Erythroblast (primary cell): ENCODE data around the gene CAMK1D.
A peak's percentile ranks its signal among the peaks of the same experiment; 100 is the strongest.

Experiments
- DNase-seq, 2 experiments: peaks; one replicate each; lab custom pipeline; 2025; lab: John Stamatoyannopoulos, UW
- GATA1 ChIP-seq: IDR thresholded peaks from 2 replicates; pipeline ENCODE4 v1.6.1; 2011; ENCODE audit warnings: low read depth, mild to moderate bottlenecking, control low read depth, low read length, moderate library complexity
- POLR2A ChIP-seq: IDR thresholded peaks from 2 replicates; pipeline ENCODE4 v1.6.1; 2011; ENCODE audit warnings: mild to moderate bottlenecking, low read length

The CAMK1D gene

DNA sequence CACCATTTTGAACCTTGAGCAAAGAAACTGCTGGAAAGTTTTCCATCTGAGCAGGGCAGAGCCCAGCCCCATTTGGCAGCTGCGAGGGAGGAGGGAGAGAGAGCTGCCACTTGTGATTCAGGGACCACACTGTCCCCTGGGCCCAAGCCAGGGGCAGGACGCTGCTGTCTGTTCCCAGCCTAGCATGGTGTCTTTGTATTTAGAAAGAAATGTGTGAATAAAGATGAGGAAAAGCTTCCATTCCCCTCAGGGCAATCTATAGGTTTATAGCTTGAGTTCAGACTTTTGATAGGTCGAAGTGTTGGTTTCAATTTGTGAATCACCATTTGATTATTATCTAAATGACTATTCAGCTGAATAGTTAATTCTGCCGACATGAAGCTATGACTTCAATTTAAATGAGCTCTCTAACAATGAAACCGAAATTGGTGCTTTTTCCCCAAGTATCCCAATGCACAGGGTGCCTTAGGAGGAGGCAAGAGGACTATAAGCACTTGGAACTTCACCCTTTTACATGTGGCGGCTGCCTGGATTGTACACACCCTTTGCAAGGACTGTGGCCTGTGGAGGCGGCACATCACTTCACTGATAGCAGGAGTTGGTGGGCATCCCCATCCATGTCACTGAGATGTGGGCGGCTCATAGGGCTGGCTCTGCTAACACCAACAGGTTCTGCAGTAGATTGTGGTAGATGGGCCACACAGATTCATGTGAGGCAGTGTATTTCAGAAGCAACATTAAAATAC, 428.7 kb downstream of the CAMK1D start:
- TF ChIP-seq GATA1 (no peak), POLR2A (no peak)
- DNase-seq = no peak

DNA sequence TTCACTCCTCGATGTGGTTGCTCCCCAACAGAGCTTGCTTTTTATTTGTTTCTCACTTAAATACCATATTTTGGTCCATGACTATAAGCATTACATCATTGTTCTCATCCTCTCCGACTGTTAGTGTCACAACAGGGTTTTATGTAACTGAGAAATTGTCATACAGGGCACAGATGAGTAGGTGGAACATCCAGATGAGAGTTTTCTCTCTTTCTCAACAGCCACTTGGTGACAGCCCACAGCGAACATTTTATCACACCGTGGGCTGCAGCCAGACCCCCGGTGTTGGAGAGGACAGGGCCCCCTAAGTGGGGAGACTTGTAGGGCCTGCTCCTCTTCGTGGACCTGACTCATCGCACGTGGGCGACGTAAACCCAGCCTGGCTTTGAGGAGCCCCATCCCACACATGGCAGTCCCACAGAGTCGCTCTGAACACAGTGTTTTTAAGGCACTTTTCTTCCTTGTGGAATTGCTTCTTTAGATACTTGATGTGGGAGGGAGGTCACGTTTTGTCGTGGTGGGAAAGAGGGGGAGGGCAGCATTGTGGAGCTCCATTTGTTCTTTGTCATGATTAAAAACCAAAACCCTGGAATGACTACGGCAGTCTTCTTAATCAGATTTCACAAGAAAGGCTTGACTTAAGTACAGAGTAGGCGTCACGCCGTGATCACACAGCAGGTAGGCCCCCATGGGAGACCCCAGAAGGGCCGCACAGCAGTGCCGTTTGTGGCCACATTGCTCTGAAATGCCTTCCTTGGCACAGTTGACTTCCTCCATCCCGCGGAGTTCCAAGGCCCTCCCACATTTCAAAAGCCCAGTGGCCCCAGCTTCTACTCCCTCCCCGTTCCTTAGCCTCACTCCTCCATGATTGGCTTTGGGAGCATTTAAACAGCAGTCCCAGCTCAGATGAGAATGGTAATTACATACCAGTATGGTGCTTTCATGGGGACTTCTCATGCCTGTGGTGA, 431.6 kb downstream of the CAMK1D start:
- TF ChIP-seq GATA1 (no peak), POLR2A (no peak)
- DNase-seq = no peak

DNA sequence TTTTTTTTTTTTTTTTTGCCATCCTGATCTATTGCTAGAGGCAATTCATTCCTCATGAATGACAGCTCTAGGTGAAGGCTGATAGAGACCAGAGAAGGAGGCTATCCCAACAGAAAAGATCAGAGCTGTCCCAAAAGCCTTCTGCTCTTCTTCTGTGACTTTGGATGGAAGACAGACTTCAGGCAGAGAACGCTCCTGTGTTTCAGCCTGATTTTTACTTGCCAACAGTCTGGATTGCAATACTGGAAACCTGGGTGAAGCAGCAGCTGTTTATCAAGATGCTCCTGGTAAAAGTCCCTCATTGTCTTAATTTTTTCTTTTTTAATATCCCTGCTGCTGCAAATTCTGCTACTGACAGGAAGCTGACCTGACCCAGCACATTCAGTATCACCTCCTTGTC, 432.6 kb downstream of the CAMK1D start:
- no peak for DNase-seq
- TF ChIP-seq GATA1 (no peak), POLR2A (no peak)

DNA sequence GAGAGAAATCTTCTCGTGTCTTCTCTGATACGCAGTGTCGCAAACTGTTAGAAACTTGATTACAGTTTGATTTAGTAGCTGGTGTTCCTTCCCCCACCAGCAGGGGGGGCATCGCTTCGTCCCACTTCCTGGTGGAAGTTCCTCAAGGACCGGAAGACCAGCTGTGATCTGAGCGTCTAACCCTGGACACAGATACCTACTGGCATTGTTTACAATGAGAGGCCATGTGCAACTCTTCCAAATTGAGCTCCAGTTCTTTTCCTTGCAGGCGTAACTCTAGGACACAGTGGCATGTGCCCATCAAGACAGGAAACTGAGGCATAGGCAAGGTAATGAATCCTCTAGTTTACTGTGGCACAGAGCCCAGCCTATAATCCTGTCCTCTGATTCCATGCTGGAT, 433.2 kb downstream of the CAMK1D start:
- TF ChIP-seq POLR2A (no peak), GATA1 (no peak)
- DNase-seq = peak; percentile 38 to 63

DNA sequence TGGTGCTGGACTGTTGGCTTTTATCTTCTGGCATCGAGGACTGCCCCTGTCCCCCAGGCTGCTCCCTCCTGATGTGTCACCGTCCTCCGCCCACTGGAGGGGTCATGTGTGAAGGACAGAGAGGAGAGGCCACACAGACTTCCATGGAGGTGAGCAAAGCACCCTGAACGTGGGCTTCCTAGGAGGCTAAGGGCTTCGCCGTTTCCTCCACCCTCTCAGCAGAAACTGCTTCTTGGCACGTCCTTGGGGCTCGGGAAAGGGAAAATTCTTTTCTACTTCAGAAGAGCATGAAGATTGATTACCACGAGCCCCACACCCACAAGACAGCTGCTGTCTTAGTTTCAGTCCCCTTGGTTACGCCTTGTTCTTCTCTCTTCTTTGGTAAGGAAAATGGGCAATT, 433.9 kb downstream of the CAMK1D start:
- DNase-seq = no peak
- TF ChIP-seq POLR2A (no peak), GATA1 (no peak)

DNA sequence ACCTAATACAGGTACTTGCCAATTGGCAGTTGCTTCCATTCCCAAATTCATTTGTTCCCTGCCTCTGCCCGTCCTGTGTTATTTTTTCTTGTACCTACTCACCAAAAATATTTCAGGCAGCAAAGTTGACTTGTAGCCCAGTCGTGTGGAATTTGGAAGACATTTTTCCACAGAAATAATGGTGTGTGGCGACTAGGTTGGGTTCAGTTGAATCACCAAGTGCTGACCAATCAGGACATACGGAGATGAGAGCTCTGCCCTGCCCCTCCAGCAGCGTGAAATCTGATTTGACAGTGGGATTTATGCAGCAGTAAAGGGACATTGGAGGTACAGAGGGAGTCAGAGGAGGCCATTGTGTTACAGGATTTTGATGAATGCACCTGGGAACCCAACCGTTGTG, 435.3 kb downstream of the CAMK1D start:
- DNase-seq = no peak
- TF ChIP-seq GATA1 (no peak), POLR2A (no peak)

DNA sequence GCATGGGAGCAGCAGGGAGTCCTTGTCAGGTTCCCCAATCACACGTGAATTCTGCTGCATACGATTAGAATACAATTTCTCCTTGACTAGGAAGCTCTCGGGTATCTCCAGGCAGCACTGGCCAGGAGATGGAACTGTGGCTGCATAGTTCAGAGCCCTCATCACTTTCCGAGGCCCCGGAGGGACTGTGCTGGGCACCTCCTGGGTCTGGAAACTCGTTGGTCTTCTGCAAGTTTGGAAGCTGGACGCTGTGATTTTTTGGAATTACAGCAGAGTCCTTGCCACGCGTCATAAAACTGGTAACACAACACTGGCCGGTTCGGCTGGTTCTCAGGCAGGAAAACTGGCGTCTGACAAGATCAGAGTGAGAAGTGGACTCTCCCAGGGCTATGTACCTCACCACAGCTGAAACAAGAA, 436.1 kb downstream of the CAMK1D start:
- DNase-seq = no peak
- TF ChIP-seq GATA1 = no peak
- no peak for TF ChIP-seq POLR2A

DNA sequence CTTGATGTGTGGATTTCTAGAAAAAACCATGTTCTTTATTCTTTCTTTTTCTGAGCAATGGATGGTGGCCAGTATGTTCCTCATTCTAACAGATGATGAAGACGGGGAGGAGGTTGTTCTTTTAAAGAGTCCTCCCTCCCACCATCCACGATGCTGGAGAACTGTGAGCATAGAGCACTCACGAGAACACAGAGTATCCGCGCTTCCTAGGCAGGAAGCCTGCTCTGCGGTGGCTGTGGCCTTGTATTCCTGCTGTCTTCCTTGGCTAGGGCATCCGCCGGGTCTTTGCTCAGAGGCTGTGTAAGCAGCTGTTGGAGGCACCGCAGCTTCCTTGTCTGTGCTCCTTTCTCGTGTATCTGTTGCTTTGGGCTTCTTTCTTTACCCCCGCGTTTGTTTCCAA, 437.9 kb downstream of the CAMK1D start:
- no peak for TF ChIP-seq GATA1
- TF ChIP-seq POLR2A = no peak
- no peak for DNase-seq

DNA sequence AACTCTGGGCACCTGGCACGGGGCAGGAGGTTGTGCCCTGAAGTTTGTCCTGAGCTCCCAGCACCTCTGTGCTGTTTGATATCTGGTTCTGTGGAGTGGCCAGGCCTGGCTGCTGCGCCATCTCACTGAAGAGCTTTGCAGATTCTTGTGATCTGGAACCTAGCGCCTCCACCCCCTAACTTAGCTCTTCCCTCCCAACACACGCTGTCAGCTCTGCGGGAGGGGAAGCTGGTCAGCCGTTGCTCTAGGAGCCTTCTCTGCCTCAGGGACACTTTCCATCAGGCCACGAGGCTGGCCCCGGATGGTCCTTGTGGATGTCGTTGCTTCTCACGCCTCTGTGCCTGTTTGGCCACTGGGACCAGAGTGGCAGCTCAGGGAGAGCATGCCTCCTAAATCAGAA, 438.9 kb downstream of the CAMK1D start:
- no peak for TF ChIP-seq POLR2A
- no peak for TF ChIP-seq GATA1
- no peak for DNase-seq

DNA sequence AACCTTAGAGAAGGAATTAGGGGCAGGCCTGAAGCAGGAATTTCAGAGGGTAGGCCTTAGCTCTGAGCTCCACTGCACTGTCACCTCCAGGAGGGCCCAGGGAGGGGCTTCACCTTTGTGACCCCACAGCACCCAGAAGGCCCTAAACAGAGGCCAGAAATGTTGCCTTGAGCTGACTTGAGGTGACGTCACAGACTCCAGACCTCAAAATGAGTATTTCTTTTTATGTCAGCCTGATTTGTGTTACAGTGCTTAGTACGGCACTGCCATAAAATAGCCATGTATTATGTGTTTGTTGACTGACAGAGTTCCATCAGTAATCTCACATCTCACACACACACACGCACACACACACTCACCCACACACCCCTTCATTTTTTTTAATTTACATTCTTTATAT, 440.9 kb downstream of the CAMK1D start:
- TF ChIP-seq POLR2A = no peak
- no peak for TF ChIP-seq GATA1
- no peak for DNase-seq

DNA sequence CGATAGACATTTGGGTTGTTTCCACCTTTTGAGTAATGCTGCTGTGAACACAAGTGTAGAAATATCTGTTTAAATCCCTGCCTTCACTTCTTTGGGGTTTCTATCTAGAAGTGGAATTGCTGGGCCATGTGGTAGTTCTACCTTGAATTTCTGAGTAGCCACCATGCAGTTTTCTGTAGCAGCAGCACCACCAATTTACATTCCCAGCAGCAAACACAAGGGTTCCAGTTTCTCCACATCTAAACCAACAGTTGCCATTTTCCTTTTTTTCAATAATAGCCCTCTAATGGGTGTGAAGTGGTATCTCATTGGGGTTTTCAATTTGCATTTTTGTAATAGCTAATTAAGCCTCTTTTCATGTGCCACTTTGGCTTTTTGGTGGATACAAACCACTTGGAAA, 442.4 kb downstream of the CAMK1D start:
- DNase-seq = no peak
- TF ChIP-seq POLR2A (no peak), GATA1 (no peak)

DNA sequence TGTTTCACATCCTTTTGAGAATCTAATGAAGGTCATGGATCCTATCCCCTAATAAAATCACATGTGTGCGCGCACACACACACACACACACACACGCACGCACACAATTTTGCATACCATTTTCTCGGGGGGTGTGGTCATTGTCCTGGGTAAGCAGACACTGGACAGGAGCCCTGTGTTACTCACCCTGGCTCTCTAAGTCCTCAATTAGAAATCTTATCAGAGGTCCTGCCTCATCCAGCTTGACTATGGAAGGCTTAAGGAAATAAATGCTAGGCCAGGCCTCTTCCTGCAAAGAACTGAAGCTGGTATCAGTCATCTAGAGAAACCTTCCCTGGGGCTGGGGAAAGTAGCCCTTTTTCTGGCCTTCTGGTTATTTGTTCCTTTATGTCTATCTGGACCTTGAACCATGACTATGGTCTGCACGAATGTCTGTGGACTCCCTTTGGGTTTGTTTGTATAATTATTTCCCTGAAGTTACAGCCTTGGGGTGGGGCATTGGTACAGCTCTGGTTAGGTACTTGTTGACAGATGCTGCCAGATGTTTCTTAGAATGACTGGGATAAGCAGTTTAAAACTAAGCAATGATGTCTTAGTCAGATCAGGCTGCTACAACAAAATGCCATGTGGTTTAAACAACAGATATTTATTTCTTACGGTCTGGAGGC, 443.7 kb downstream of the CAMK1D start:
- DNase-seq = no peak
- no peak for TF ChIP-seq POLR2A
- TF ChIP-seq GATA1 = no peak

DNA sequence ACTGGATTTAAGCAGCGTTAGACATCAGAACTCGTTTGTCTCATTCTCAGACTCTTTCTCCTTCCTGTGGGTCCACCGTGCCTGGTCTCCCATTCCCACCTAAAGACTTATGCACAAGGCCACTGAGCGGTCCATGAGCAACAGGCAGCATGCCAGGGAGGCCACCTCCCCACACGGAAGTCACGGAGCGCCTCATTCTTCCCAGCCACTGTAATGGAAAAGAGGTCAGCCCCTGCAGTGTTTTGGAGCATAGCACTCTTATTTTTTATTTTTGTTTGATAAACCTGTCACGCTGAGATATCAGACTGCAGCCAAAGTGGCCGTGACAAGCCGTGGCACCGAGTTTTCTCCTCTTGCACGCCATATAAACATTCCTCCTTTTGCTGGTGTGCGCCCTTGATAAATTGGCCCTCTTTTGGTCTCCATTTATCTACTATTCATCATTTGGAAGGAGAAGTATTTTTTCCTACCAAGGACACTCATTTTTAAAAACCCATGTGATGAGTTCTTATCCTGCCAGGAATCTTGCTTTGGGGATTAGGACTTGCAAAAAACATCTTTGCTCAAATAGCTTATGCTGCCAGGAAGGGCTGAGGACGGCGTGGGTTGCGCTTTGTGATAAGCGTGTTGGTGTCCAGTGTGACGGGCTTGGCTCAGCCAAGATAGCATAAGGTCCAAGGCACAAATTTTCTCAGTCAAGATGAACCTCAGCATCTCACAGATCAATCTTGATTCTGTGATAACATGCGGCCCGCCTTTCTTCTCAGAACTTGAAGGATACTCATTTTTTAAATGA, 446.2 kb downstream of the CAMK1D start:
- no peak for TF ChIP-seq GATA1
- no peak for TF ChIP-seq POLR2A
- DNase-seq = no peak
